Liver (tissue), 9 donors: ENCODE data around the gene YKT6. TPM values are rescaled to one million over a fixed set of nuclear protein-coding genes. Genes with fewer than 3 reads are reported as not detected.

Experiments
- DNase-seq: peaks from one replicate; pipeline ENCODE4 v3.0.0-alpha.2; 2017; ENCODE audit warnings: low spot score
- H3K27ac ChIP-seq, 2 donors: one replicate each; pipeline ENCODE4 v1.7.0; 2013; ENCODE audit warnings: inconsistent platforms in 2 of 2, low read length in 2 of 2, control low read depth in 1 of 2, low read depth in 1 of 2, mild to moderate bottlenecking in 1 of 2
- H3K27me3 ChIP-seq, 4 donors: one replicate each; pipeline versions ENCODE4 v1.6.1 to v1.7.0; 2013; ENCODE audit warnings: low read length in 3 of 4, inconsistent platforms in 1 of 4, mild to moderate bottlenecking in 1 of 4, moderate library complexity in 1 of 4; ENCODE audit not compliant: control insufficient read depth in 4 of 4, insufficient read depth in 4 of 4
- H3K36me3 ChIP-seq, 4 donors: one replicate each; pipeline versions ENCODE4 v1.6.1 to v1.7.0; 2013; ENCODE audit warnings: low read length in 3 of 4, mild to moderate bottlenecking in 3 of 4, low read depth in 1 of 4, moderate library complexity in 1 of 4; ENCODE audit not compliant: control insufficient read depth in 4 of 4, insufficient read depth in 3 of 4
- H3K4me1 ChIP-seq, 4 donors: one replicate each; pipeline versions ENCODE4 v1.6.1 to v1.7.0; 2013; ENCODE audit warnings: low read length in 3 of 4, mild to moderate bottlenecking in 3 of 4, moderate library complexity in 1 of 4; ENCODE audit not compliant: control insufficient read depth in 4 of 4, insufficient read depth in 4 of 4
- H3K4me3 ChIP-seq, 3 donors: one replicate each; pipeline versions ENCODE4 v1.6.1 to v1.7.0; 2013; ENCODE audit warnings: low read length in 3 of 3, control low read depth in 1 of 3, low read depth in 1 of 3, mild to moderate bottlenecking in 1 of 3
- H3K9ac ChIP-seq, 2 donors: one replicate each; pipeline ENCODE4 v1.7.0; 2013; ENCODE audit warnings: low read length in 2 of 2, mild to moderate bottlenecking in 2 of 2, moderate library complexity in 2 of 2, control low read depth in 1 of 2, low read depth in 1 of 2
- H3K9me3 ChIP-seq, 4 donors: one replicate each; pipeline versions ENCODE4 v1.6.1 to v1.7.0; 2013; ENCODE audit warnings: low read length in 3 of 4; ENCODE audit not compliant: control insufficient read depth in 4 of 4
- ATF3 ChIP-seq: IDR thresholded peaks from 2 replicates; pipeline ENCODE4 v1.6.1; 2016; ENCODE audit warnings: antibody characterized with exemption
- CTCF ChIP-seq: fragments of 150-350 bp; IDR thresholded peaks from 2 replicates; pipeline ENCODE4 v1.5.1; 2017; ENCODE audit warnings: improper control_type of control experiment, low read depth, low read length; ENCODE audit not compliant: missing input control
- EGR1 ChIP-seq, 2 donors: IDR thresholded peaks; 2 replicates each; pipeline ENCODE4 v1.6.1; 2016 to 2018; ENCODE audit warnings: antibody characterized with exemption in 2 of 2, low read depth in 2 of 2
- FOXA1 ChIP-seq: IDR thresholded peaks from 2 replicates; pipeline ENCODE4 v1.6.1; 2016; ENCODE audit warnings: antibody characterized with exemption
- GABPA ChIP-seq, 2 donors: IDR thresholded peaks in 1 of 2; conservative IDR thresholded peaks in 1 of 2; 2 replicates each; pipeline ENCODE4 v1.6.1; 2016; ENCODE audit warnings: antibody characterized with exemption in 2 of 2, mild to moderate bottlenecking in 1 of 2, moderate library complexity in 1 of 2
- HNF4A ChIP-seq, 2 donors: conservative IDR thresholded peaks; 2 replicates each; pipeline ENCODE4 v1.6.1; 2016; ENCODE audit warnings: antibody characterized with exemption in 2 of 2, mild to moderate bottlenecking in 2 of 2
- HNF4G ChIP-seq: IDR thresholded peaks from 2 replicates; pipeline ENCODE4 v1.6.1; 2016; ENCODE audit warnings: antibody characterized with exemption
- MAX ChIP-seq: IDR thresholded peaks from 2 replicates; pipeline ENCODE4 v1.6.1; 2016; ENCODE audit warnings: antibody characterized with exemption
- NR2F2 ChIP-seq: IDR thresholded peaks from 2 replicates; pipeline ENCODE4 v1.6.1; 2016; ENCODE audit warnings: antibody characterized with exemption
- RAD21 ChIP-seq, 2 donors: IDR thresholded peaks; 2 replicates each; pipeline ENCODE4 v1.6.1; 2016; ENCODE audit warnings: antibody characterized with exemption in 2 of 2, mild to moderate bottlenecking in 2 of 2
- REST ChIP-seq: IDR thresholded peaks from 2 replicates; pipeline ENCODE4 v1.6.1; 2016; ENCODE audit warnings: antibody characterized with exemption, mild to moderate bottlenecking
- RXRA ChIP-seq, 2 donors: IDR thresholded peaks; 2 replicates each; pipeline ENCODE4 v1.6.1; 2017 to 2018; ENCODE audit warnings: antibody characterized with exemption in 2 of 2, mild to moderate bottlenecking in 1 of 2
- SP1 ChIP-seq: IDR thresholded peaks from 2 replicates; pipeline ENCODE4 v1.6.1; 2018; ENCODE audit warnings: antibody characterized with exemption, mild to moderate bottlenecking
- WGBS: extraction: QIAGEN DNeasy Blood & Tissue Kit; methylation state at CpG from one replicate; pipeline ENCODE4 v1.1.7; 2013; 5-methylcytosine and 5-hydroxymethylcytosine counted together
- polyA plus RNA-seq, 2 donors: library from polyadenylated mRNA; stranded (reverse) in 1 of 2; unstranded in 1 of 2; fragments of 200-250 nt in 1 of 2; fragments of >200 nt in 1 of 2; fragmentation: Nextera tagmentation in 1 of 2; extraction: Ambion mirVana in 1 of 2; gene quantifications; one replicate each; pipeline versions ENCODE4 v1.2.1 to v1.2.3, GENCODE V29; 2013 to 2015
- total RNA-seq, 2 donors: library from RNA; depleted of rRNA; stranded (reverse); fragments of >200 nt; gene quantifications; one replicate each; pipeline ENCODE4 v1.2.3, GENCODE V29; 2014
- donor health status: healthy.
- donor health status: healthy.
- donor health status: healthy.
- donor health status: healthy.
- donor health status: healthy.

YKT6 gene
- total and polyA plus RNA-seq, 4 donors, result 8.1 to 22.0 (median 21.0) TPM

GRCh38 chr7:44158096-44158872 lies 42.5 kb upstream of the YKT6 start:
- 41% methylated on average over 10 of the region's 10 CpGs for WGBS
- DNase-seq, result no peak
- Histone ChIP-seq H3K27ac (peak overlapping the region; percentile 0 to 9), H3K36me3 (no peaks in the 10 kb centered on the region), H3K9me3 (no peaks in the 10 kb centered on the region), H3K27me3 (no peaks in the 10 kb centered on the region), H3K4me3 (no peak overlapping the region), H3K9ac (no peak overlapping the region), H3K4me1 (peaks cover 28 to 88% (median 78%) of the 10 kb centered on the region in 4 donors)
- TF ChIP-seq EGR1 (IDR thresholded peaks at IDR 0.05; ENCODE audit: low read depth in 2 of 2) (no peak), RAD21 (IDR thresholded peaks at IDR 0.05) (peak in 1 of 2 donors; percentile 22)

- Histone ChIP-seq H3K9ac (no peak overlapping the region), H3K9me3 (no peaks in the 10 kb centered on the region), H3K4me3 (no peak overlapping the region), H3K27ac (peak overlapping the region; percentile 9 to 75), H3K36me3 (no peaks in the 10 kb centered on the region), H3K4me1 (peaks cover 28 to 90% (median 82%) of the 10 kb centered on the region in 4 donors), H3K27me3 (no peaks in the 10 kb centered on the region)
- DNase-seq, result no peak
- WGBS, result 56% methylated on average over 12 of the region's 12 CpGs
- TF ChIP-seq REST (no peak), HNF4A (conservative IDR thresholded peaks at IDR 0.05) (peak; percentile 52 to 59), GABPA (IDR thresholded peaks at IDR 0.05 in 1 of 2, conservative IDR thresholded peaks at IDR 0.05 in 1 of 2) (no peak), MAX (no peak), CTCF (no peak), RAD21 (IDR thresholded peaks at IDR 0.05) (peak in 1 of 2 donors; percentile 51), RXRA (IDR thresholded peaks at IDR 0.05) (peak; percentile 65 to 86), ATF3 (no peak), FOXA1 (no peak), SP1 (peak; percentile 70), HNF4G (no peak), NR2F2 (no peak)
Measured at GRCh38 chr7:44158873-44159631, 41.7 kb upstream of the YKT6 start.
